ENCODE data around the gene TSPAN18. TPM values are rescaled to one million over a fixed set of nuclear protein-coding genes. Genes with fewer than 3 reads are reported as not detected.

TSPAN18 gene
- total RNA-seq, 1 donor from 2014 or later, result 23.2 TPM

DNA sequence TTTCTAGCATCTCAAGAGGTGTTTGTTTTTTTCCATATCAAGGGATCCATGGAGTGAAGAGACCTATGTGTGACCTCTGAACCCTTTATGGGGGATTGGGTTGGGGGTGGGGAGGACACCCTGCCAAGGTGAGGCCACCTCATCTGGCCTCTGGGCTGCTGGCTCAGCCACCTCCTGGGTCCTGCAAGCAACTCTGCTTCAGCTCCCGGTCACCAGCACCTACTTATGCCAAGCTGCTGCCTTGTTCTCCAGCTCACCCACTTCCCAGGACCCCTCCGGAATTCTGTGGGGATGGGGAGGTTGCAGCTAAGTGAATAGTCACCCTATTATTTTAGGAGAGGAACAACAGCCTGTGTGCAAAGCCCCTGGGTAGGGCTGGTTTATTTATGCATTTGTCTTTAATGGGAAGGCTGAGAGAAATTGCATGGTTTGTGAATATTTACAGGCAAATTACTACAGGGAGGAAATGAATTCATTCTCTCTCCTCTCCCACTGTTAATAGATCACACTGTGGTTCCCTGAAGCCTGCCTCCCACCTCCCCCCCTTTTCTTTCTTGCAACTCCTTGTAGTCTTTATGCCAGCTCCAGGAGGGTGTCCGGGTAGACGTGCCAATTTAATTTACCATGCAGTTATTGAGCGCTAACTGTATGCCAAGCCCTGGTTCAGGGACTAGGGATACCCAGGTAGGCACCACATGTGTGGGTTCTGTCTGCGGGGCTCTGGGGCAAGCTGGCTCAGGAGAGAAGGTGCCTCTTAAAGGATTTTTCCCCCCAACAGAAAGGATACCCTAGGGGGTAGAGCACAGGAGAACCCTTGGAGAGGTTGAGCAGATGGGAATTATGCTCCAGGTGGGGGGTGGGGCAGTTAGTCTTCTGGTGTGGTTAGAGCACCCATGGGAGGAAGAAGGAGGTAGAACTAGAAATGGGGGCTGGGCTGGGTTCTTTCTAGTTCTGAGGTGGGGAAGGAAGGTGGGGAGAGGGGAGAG, 50.7 kb downstream of the TSPAN18 start:
- DNase-seq, result no peak

- no peak for DNase-seq
These were observed 51.7 kb downstream of the TSPAN18 start for GRCh38 chr11:44778195-44779100.

DNA sequence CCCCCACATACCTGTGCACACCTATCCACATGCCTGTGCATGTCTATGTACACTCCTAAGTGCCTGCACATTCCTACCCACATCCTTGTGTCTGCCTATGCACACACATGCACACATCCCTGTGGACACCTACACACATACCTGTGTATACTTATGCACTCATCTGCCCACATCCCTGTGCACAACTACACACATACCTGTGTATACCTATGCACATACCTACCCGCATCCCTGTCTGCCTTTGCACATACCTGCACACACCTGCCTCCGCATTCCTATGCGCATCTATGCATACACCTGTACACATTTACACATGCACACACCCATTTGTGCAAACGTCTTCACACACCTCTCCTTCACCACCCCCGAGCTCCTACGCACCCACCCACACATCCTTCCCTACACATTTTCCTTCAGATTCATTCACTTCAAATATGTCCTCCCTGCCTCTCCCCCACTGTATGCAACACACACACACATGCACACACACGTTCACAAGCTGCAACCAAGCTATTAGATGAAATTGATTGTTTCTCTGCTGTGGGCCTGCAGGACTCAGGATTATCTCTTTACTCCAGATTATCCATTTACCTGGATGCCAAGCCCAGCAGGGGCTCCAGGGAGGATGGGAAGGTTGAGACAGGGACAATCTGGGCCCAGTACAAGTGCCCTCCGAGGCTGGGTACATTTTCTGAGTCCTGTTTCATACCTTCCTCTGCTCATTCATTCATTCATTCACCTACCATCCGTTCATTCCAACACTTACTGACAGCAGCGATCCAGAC, 53.2 kb downstream of the TSPAN18 start:
- DNase-seq, result no peak

GRCh38 chr11:44780940-44781631, 54.3 kb downstream of the TSPAN18 start:
- DNase-seq, result no peak

DNA sequence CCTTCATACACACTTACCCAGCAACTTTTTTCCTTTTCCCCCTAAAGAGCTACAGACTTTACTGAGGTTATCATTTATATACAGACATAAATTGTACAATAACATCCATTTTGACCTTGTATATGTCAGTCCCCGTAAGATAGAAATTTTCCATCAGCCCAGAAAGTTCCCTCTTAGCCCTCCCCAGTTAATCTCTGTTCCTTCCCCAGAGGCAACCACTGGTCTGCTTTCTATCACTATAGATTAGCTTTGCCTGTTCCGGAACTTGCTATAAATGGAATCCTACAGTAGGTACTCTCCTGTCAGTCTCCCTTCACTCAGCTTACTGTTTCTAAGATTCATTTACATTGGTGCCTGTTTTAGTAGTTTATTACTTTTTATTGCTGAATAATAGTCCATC, 54.9 kb downstream of the TSPAN18 start:
- DNase-seq, result no peak

DNA sequence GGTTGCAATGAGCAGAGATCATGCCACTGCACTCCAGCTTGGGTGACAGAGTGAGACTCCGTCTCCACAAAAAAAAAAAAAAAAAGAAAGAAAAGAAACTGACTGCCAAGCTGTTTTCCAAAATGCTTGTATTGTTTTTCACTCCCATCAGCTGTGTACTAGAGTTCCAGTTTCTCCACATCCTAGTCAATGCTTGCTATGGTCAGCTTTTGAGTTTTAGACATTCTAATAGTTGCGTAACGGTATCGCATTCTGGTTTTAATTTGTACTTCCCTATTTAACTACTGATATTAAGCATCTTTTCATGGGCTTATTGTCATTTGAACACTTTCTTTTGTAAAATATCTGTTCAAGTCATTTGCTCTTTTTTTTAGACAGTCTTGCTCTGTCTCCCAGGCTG, 55.7 kb downstream of the TSPAN18 start:
- DNase-seq, result no peak

DNA sequence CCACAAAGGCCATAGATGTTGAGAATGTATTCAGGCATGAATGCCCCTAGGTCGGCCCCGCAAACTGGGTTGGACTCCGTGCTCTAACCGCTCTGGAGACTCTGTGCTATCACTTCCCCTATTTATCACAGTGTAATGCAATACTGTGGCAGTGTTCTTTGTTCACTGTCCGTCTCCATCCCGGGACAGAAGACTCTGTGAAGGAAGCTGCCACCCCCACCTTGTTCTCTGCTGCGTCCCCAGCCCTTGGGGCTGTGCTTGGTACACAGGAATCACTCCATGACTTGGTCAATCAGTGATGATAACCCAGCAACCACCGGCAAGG, 57.6 kb downstream of the TSPAN18 start:
- DNase-seq, result no peak

- no peak for DNase-seq
These were observed 58.1 kb downstream of the TSPAN18 start for GRCh38 chr11:44784851-44785250.

- DNase-seq, result no peak
These were observed 59.3 kb downstream of the TSPAN18 start for GRCh38 chr11:44785856-44786607.

DNA sequence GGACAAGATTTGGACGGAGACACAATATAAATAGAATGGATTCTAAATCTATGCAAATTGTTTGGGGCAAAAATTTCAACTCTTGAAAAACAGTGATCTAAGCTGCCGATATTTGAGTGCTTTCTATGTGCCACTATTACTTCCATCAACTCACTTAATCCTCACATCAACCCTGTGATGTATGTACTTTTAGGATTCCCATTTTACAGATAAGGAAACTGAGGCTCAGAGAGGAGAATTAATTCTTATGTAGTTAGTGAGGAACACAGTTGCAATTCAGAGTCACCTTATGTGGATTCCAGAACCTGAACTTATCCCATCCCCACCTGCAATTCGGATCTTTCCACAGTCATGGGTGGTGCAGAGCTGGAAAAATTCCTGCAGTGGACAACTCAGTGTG, 60.3 kb downstream of the TSPAN18 start:
- no peak for DNase-seq

- no peak for DNase-seq
These were observed 61.2 kb downstream of the TSPAN18 start for GRCh38 chr11:44787981-44788380.

GRCh38 chr11:44788536-44789261, 61.9 kb downstream of the TSPAN18 start:
- no peak for DNase-seq

GRCh38 chr11:44789496-44789895, 62.7 kb downstream of the TSPAN18 start:
- no peak for DNase-seq

GRCh38 chr11:44790211-44790610, 63.4 kb downstream of the TSPAN18 start:
- no peak for DNase-seq

DNA sequence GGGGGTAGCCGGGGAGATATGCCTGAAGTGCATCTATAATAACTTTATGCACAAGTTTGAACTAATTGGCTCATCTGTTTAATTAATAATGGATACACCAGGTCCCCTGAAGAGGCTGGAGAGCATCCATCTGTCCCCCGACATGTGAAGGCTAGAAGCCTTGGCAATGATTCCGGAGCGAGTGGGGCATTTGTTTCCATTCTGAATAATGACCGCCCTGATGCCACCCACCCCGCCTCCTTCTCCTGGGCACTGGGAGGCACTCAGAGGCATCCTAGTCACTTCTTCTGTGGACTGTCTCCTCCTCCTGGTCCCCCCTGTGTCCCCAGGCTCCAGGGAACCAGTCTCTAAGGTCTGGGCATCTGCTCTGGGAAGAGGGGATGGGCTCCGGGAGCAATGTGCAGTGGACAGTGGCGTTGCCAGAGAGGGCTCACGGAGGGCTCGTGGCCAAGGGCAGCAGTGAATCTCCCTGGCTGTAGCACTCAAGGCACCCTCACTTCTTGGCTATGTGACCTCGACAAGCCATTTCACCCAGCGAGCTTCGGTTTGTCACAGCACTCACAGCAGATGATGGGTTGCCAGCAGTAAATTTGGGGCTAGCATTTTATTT, 64.7 kb downstream of the TSPAN18 start:
- DNase-seq, result no peak

DNA sequence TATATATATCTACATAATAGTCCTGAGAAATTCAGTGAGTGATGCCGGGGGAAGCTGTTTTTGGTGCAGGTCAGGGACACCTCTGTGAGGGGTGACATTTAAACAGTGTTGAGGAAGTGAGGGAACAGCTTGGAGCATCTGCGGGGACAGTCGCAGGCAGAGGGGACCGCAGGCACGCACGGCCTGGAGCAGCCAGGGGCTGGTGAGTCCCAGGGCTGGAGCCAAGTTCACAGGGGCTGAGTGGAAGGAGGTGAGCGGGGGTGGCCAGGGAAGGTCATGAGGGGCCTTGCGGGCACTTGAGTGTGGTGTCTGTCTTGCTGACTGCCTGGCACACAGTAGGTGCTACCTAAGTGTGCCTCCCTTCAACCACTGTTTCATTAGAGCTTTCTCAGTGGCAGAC, 65.4 kb downstream of the TSPAN18 start:
- no peak for DNase-seq

DNA sequence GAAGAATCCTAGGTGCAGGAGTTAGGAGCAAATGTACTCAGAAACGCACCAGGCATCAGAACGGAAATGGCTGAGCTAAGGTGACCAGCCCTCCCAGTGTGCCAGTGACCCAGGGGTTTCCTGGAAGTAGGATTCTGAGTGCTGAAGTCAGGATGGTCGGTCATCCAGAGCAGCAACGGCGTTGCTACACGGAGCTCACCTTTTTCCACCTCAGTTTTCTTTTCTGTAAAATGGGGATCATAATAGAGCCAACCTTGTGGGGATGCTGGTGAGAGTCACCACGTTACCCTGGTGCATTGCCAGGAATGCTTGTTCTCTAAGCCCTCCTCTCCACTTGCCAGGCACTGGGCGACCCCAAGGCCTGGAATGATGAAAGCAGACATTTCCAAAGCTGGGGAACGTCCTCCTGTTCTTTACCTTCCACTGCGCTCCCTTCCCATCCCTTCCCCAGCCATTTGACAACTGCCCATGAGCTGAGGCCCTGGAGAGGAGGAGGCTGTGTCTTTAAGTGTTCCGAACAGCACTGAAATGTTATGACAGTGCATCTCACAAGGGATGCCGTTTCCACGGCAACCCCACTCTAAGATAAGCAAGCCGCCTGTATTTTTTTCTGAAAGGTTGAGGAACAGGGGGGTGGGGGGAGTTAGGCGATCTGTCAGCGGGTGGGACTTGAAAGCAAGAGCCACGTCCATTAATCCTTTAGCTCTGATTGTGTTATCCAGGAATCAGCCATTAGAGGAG, 66.8 kb downstream of the TSPAN18 start:
- DNase-seq, result peak; percentile 66

- no peak for DNase-seq
These were observed 69.2 kb downstream of the TSPAN18 start for GRCh38 chr11:44795803-44796535.
